Esophagus muscularis mucosa (tissue), 4 donors: Measurements from ENCODE around the gene PXN. TPM values are rescaled to one million over a fixed set of nuclear protein-coding genes. Genes with fewer than 3 reads are reported as not detected.

Experiments used
- DNase-seq: peaks from one replicate; pipeline ENCODE4 v3.0.0-alpha.2; 2017; ENCODE audit errors: extremely low spot score
- H3K27ac ChIP-seq, 4 donors: fragments of 200-600 bp; sonication (generic); replicated peaks in 1 of 4; 1 replicate in 3 of 4; 2 replicates in 1 of 4; pipeline ENCODE4 v1.5.1; 2016 to 2019; ENCODE audit warnings: mild to moderate bottlenecking in 1 of 4
- H3K27me3 ChIP-seq, 4 donors: fragments of 200-600 bp; sonication (generic); one replicate each; pipeline versions ENCODE4 v1.5.1 to v1.6.0; 2016 to 2019
- H3K36me3 ChIP-seq, 4 donors: fragments of 200-600 bp; sonication (generic); one replicate each; pipeline ENCODE4 v1.5.1; 2016 to 2019
- H3K4me1 ChIP-seq, 4 donors: fragments of 200-600 bp; sonication (generic); one replicate each; pipeline ENCODE4 v1.5.1; 2016 to 2019
- H3K4me3 ChIP-seq, 4 donors: fragments of 200-600 bp; sonication (generic); 1 replicate in 2 of 4; 2 replicates in 2 of 4; pipeline ENCODE4 v1.5.1; 2016 to 2019; ENCODE audit warnings: mild to moderate bottlenecking in 4 of 4, moderate library complexity in 1 of 4
- H3K9me3 ChIP-seq, 4 donors: fragments of 200-600 bp; sonication (generic); 1 replicate in 3 of 4; 2 replicates in 1 of 4; pipeline ENCODE4 v1.5.1; 2016 to 2019
- EP300 ChIP-seq: sonication (generic); formaldehyde crosslinking; IDR thresholded peaks from one replicate; pipeline ENCODE4 v1.6.1; 2017; ENCODE audit warnings: antibody characterized with exemption
- POLR2A ChIP-seq: fragments of 450-650 bp; IDR thresholded peaks from one replicate; pipeline ENCODE4 v1.6.1; 2017; ENCODE audit warnings: antibody characterized with exemption, moderate library complexity, mild to moderate bottlenecking, low read depth
- POLR2AphosphoS5 ChIP-seq, 2 donors: sonication (generic); formaldehyde crosslinking; IDR thresholded peaks; one replicate each; pipeline ENCODE4 v1.6.1; 2017; ENCODE audit warnings: antibody characterized with exemption in 2 of 2
- WGBS: methylation state at CpG from one replicate; pipeline ENCODE4 v1.1.5; 2018; 5-methylcytosine and 5-hydroxymethylcytosine counted together
- intact Hi-C: fragments of 100-400 bp; cut with DNase I; formaldehyde crosslinking; loops from one replicate; pipeline ENCODE4 v1.15.1; 2023
- total RNA-seq, 4 donors: library from RNA; depleted of rRNA; stranded (reverse); fragments of >200 nt; gene quantifications; one replicate each; pipeline versions ENCODE4 v1.1.0 to v1.2.1, GENCODE V29; 2016
- TF ChIP-seq, protein P1 (sequence below), 3 experiments: fragments of 200-600 bp in 2 of 3; fragments of 450-650 bp in 1 of 3; sonication (generic) in 2 of 3; IDR thresholded peaks; one replicate each; pipeline ENCODE4 v1.5.1; 2017 to 2019; ENCODE audit warnings: antibody characterized with exemption in 3 of 3, mild to moderate bottlenecking in 2 of 3, moderate library complexity in 1 of 3

PXN gene
- total RNA-seq, 4 donors from 2014 or later: 51.9 to 89.4 (median 71.9) TPM

DNA sequence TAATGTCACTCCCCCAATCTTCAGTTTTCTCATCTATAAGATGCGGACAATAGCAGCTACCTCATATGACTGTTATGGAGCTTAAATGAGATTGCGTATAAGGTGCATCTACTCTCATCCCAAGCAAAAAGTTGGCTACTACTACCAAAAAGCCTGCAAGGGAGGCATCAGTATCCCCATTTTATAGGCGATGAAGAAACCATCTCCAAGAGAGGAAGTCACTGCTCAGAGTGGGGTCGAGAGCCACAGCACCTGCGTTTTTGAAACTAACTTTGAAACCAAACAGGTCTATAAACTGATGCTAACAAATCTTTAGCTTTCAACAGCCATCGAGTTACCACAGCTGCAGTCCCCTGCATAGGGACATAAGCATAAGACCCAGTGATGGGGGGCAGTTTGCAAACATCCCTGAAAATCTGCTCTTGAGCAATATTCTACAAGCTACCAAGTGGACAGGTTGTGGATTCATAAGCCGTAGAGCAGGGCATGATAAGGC lies 74.5 kb downstream of the PXN start:
- Histone ChIP-seq H3K27ac (no peak overlapping the region), H3K4me3 (no peak overlapping the region), H3K4me1 (peaks cover 15 to 45% (median 34%) of the 10 kb centered on the region in 4 donors), H3K9me3 (no peaks in the 10 kb centered on the region), H3K36me3 (peaks cover 37 to 61% (median 48%) of the 10 kb centered on the region in 4 donors), H3K27me3 (no peaks in the 10 kb centered on the region)
- intact Hi-C loops: no loop called here
- TF ChIP-seq POLR2AphosphoS5 (IDR thresholded peaks at IDR 0.05) (no peak), POLR2A (no peak), EP300 (no peak)
- TF ChIP-seq, protein P1, sequence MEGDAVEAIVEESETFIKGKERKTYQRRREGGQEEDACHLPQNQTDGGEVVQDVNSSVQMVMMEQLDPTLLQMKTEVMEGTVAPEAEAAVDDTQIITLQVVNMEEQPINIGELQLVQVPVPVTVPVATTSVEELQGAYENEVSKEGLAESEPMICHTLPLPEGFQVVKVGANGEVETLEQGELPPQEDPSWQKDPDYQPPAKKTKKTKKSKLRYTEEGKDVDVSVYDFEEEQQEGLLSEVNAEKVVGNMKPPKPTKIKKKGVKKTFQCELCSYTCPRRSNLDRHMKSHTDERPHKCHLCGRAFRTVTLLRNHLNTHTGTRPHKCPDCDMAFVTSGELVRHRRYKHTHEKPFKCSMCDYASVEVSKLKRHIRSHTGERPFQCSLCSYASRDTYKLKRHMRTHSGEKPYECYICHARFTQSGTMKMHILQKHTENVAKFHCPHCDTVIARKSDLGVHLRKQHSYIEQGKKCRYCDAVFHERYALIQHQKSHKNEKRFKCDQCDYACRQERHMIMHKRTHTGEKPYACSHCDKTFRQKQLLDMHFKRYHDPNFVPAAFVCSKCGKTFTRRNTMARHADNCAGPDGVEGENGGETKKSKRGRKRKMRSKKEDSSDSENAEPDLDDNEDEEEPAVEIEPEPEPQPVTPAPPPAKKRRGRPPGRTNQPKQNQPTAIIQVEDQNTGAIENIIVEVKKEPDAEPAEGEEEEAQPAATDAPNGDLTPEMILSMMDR (IDR thresholded peaks at IDR 0.05): no peak
- WGBS: 89% methylated on average over 7 of the region's 7 CpGs
- no peak for DNase-seq

DNA sequence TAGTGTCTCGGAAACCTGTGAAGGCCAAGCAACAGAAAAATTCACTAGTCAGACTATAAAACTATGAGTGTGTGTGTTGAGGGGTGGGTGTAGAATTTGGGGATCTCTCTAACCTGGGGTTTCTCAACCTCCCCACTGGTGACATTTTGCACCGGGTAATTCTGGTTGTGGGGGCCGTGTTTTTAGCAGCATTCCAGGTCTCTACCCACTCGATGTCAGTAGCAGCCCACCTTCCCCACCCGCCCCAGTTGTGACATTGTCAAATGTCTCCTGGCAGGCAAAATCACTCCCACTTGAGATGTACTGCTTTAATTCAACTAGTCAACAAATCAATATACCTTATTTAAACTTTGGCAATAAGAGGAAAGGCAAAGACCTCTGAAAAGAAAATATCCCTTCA lies 75.1 kb downstream of the PXN start:
- no peak for DNase-seq
- Histone ChIP-seq H3K4me1 (peaks cover 15 to 39% (median 29%) of the 10 kb centered on the region in 4 donors), H3K27ac (no peak overlapping the region), H3K9me3 (no peaks in the 10 kb centered on the region), H3K27me3 (no peaks in the 10 kb centered on the region), H3K4me3 (no peak overlapping the region), H3K36me3 (peaks cover 43 to 64% (median 52%) of the 10 kb centered on the region in 4 donors)
- WGBS: 90% methylated on average over 5 of the region's 5 CpGs
- intact Hi-C loops: no loop called here
- TF ChIP-seq POLR2A (no peak), POLR2AphosphoS5 (IDR thresholded peaks at IDR 0.05) (no peak), EP300 (no peak)
- TF ChIP-seq, protein P1 (IDR thresholded peaks at IDR 0.05): no peak

DNA sequence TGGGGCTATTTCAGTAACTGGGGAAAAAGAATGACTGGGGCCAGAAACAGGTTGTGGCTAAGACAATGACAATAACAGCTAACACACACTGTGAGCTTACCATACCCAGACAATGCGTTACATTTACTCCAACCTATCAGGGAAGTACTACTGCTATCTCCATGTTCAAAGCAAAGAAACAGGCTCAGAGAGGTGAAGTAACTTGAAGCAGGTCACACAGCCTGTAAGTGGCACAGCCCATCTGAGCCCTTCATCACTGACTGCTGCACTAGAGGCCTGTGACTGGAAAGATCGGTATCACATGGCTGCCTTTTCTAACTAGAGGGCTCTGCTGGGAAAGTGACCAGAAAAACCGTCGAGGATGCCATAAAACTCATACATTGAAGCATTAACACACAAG lies 78.9 kb downstream of the PXN start:
- Histone ChIP-seq H3K27me3 (no peaks in the 10 kb centered on the region), H3K4me3 (no peak overlapping the region), H3K36me3 (peaks cover 77 to 96% (median 85%) of the 10 kb centered on the region in 4 donors), H3K4me1 (peaks cover 0 to 24% (median 2%) of the 10 kb centered on the region in 4 donors), H3K9me3 (no peaks in the 10 kb centered on the region), H3K27ac (no peak overlapping the region)
- intact Hi-C loops: no loop called here
- WGBS: 86% methylated on average over 4 of the region's 4 CpGs
- TF ChIP-seq, protein P1 (IDR thresholded peaks at IDR 0.05): no peak
- no peak for TF ChIP-seq POLR2AphosphoS5 (IDR thresholded peaks at IDR 0.05)
- no peak for TF ChIP-seq POLR2A
- TF ChIP-seq EP300: no peak
- no peak for DNase-seq

DNA sequence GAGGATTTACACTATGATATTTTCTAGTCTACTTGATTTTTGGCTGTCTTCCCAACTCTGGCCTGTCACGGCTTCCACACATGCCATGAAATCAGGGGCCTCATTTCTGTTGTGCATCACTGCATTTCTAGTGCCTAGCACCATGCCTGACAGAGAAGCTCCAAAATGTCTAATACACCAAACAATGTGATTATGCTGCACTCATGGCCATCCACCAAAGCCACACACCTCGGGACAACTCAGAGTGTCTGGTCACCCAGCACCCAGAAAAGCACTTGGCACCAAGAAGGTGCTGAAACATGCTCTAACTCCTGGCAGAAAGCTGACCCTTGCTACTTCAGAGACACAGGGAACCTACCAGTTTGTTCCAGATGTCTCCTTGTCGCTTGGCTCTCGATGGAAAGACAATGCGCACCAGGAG lies 82.3 kb downstream of the PXN start:
- Histone ChIP-seq H3K27me3 (no peaks in the 10 kb centered on the region), H3K27ac (no peak overlapping the region), H3K9me3 (no peaks in the 10 kb centered on the region), H3K4me1 (peaks cover 0 to 19% (median 2%) of the 10 kb centered on the region in 4 donors), H3K36me3 (peaks cover 75 to 97% (median 89%) of the 10 kb centered on the region in 4 donors), H3K4me3 (no peak overlapping the region)
- 71% methylated on average over 3 of the region's 5 CpGs for WGBS
- intact Hi-C loops: no loop called here
- TF ChIP-seq, protein P1 (IDR thresholded peaks at IDR 0.05): no peak
- TF ChIP-seq POLR2AphosphoS5 (IDR thresholded peaks at IDR 0.05) (no peak), POLR2A (no peak), EP300 (no peak)
- DNase-seq: no peak
